HG03565 (cell line): Measurements from ENCODE around the gene TMC6.
"Not testable (repeated sequence)": the region's sequence is repeated elsewhere in the genome, so short reads cannot be mapped to it uniquely, and the experiment has no call there.

Source experiments
- ATAC-seq: cut with Tn5 transposase; IDR thresholded peaks from one replicate; pipeline ENCODE4 v1.9.1; 2021; ENCODE audit warnings: mild to moderate bottlenecking, moderate library complexity; ENCODE audit not compliant: unreplicated experiment

TMC6 gene

DNA sequence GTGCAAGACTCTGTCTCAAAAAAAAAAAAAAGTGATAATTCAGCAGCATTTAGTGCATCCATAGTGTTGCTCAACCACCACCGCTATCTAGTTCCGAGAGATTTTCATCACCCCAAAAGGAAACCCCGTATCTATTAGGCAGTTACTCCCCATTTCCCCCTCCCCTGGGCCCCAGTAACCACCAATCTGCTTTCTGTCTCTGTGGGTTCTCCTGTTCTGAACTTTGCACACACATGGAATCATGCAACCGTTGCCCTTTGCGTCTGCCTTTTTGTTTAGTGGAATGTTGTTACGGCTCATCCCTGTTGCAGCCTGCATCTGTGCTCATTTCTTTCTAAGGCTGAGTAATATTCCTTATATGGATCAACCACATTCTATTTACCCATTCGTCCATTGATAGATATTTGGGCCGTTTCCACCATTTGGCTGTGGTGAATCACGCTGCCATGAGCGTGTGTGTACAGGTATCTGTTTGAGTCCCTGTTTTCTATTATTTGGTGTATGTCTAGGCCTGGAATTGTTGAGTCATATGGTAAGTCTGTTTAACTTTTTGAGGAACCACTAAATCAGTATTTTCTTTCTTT is 31.1 kb upstream of the TMC6 start:
- ATAC-seq, result peak; percentile 35

DNA sequence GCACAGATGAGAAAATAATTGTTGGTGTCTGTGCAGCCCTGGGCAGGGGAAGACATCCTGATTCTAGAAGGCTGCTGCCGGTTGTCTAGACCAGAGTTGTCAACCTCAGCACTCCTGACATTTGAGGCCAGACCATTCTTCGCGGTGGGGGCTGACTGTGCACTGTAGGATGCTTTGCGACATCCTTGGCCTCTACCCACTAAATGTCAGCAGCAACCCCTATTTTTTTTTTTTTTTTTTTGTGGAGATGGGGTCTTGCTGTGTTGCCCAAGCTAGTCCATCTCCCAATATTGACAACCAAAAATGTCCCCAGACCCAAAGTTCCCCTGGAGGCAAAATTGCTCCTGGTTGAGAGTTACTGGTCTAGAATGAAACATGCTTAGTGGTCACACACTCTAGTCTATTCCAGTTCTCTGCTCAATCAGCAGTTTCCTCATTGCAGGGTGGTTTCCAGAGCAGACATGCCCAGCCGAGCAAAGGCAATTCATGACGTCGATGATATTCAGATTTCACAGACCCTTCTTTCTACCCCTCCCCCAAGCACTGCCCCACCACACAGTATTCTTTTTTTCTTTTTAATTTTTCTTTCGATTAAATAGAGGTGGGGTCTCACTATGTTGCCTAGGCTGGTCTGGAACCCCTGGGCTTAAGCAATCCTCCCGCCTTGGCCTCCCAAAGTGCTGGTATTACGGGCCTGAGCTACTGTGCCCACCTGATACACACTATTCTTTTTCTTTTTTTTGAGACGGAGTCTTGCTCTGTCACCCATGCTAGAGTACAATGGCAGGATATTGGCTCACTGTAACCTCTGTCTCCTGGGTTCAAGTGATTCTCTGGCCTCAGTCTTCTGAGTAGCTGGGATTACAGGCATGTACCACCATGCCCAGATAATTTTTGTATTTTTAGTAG is 26.6 kb upstream of the TMC6 start:
- peak; percentile 67 for ATAC-seq

DNA sequence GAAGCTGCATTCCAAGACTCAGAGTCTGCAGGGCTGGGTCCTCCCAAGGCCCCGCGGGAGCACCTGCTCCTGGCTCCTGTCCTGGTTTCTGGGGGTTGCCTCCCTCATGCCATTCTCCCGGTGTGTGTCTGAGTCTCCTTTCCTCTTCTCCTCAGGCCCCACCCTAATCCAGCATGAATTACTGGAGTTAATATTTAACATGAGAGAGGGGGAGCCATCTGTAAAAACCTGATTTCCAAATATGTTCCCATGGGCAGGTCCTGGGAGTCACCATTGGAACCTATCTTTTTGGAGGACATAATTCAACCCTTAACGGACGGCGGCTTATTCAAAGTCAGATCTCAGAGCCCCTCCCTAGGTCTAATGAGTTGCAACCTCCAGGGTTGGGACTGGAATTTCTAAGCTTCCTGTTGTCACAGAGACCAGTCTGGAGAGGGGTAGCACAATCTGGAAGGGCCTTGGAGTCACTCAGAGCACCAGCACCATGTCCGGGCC is 23.0 kb upstream of the TMC6 start:
- ATAC-seq, result no peak

DNA sequence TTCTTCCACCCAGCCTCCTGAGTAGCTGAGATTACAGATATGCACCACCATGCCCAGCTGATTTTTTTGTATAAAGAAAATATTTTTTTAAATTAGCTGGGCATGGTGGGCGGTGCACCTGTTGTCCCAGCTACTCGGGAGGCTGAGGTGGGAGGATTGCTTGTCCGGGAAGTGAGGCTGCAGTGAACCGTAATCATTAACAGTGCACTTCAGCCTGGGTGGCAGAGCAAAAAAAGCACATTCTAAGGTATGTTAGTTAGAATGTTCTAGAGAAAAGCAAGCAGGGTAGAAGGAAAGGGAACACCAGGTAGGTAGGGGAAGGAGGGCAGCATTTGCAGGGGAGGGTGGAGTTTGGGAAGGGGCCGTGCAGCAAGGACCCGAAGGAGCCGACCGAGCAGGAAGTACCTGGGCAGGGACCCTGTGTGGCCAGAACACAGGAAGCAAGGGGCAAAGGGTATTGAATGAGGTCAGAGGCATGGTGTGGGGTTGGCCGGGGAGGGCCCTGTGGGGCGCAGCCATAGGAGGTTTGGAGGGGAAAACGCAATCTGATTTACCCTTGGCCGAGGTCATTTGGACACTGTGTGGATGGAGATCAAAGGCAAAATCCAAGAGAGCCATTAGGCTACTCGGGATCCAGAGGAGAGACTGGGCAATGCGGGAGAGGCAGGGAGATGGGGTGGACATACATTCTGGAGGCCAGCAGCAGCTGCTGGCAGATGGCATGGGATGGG is 19.9 kb upstream of the TMC6 start:
- ATAC-seq, result no peak

DNA sequence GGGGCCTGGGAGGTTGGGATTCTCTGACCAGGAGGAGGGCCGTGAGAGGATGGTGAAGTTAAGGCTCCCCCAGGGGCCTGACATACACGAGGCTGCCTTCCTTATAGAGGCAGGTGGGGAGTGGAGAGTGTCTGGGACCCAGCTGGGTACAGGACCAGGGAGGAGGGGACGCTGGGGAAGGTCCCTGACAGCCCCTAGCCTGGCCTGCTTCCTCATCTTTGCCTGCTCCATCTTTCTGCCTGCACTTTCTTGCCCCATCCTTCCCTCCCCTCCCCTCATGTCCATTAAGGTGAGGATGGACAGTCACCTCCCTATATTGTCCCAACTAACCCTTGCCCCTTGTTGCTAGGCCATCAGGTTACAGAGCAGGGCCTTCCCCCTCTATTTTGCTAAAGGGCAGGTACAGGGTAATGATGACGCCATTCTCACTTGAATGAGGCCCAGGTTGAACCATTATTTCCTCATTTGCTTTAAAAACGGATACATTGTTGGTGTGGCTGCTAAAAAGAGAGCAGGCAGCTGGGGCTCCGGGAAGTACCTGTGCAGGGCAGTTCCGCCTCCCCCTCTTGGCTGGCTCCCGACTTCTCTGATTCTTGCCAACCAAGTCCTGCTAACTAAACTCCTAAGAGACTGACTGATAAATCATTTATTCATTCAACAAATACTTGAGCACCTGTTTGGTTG is 18.9 kb upstream of the TMC6 start:
- ATAC-seq, result no peak

DNA sequence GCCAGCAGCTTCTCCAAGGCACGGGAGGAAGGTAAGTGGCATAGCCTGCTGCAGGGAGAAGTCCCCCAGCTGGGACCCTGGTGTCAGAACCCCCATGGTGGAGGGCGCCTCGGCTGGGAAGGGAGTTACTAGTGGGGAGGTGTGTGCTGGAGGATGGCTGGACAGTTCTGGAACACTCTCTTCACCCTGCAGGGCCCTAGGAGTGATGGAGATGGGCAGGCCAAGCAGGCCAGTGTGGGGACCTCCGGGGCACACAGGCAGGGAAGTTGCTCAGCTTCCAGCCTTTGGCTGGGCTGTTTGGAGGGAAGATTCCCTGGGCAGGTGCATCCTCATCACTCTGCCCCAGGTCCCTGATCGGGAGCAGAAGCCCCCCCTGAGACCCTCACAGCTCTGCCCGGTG is 18.3 kb upstream of the TMC6 start:
- ATAC-seq, result no peak

DNA sequence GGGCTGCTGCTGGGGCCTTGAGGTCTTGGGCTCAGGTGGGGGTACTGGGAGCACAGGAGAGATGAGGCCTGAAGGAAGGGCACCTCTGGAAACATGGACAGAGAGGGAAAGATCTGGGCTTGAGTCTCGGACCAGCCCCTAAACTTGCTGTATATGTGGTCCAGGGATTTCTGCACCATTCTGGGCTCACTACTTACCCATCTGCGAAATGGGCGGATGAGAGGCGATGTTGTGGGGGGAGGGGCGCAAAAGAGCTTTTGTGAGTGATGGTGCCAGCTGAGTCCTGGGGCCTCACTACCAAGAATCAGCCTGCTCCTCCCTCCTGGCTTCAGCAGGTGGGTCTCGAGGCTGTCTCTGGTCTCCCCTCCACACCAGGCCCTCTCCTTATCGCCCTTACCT is 17.9 kb upstream of the TMC6 start:
- no peak for ATAC-seq

DNA sequence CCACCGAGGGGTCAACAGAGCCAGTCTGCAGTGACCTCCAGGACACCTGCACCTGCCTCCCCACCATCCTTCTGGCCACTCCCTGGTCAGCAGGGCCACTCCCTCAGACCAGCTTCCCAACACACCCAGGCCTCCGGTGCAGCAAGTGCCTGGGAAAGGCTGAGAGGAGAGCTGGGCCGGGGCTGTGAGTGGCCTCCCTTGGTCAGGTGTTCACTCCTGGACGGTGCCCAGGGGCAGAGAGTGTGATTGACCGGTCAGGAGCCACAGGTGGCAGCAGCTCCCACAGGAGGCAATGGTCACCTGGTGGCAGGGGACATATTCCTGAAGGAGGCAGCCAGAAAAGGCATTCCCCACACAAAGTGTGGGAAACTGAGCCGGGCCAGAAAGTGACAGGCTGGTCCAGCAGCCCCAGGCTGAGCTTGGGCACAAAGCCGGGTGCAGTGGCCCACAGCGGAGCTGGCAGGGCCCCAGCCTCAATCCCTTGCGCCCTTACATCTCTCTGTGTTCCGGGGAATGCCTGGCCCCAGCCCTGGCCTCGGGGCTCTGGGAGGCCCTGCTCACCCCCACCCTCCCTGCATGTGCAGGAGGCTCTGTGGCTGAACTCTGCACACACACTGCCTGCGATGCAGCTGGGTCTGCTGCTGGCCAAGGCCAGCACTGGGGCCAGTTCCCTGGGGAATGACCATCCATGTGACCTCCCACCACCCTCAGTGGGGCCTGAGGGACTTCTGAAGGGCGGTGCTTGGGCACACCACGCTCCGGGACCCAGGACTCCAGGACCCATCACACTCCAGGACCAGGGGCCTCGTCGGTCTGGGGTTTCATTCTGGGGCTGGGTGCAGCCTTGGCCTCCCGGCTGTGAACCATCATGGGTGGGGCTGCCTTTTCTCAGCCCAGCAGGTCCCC is 16.4 kb upstream of the TMC6 start:
- ATAC-seq, result no peak

DNA sequence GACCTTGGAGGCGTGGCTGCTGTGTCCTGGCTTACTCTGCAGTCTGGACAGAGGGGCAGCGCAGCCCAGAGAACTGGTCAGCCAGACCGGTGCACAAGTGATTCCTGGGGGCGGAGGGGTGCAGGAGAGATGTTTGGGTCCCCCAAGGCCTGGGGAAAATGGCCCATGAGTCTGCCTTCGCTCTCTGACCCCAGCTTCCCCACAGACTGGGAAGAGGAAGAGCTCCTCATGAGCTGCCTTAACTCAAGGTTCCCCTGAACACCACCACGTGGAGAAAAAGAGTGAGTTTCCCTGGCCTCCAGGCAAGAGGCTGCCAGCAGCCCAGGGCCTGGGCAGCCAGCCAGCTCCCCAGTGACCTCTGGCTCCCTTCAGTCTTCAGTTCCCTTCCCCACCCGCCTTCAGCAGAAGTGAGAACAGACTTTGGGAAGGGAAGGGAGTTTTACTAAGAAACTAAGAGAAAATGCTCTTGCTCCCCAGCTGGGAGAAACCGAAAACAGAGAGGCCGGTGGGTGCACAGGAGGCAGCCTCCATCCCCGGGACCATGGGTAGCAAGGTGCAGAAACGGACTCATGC is 15.7 kb upstream of the TMC6 start:
- ATAC-seq, result no peak

DNA sequence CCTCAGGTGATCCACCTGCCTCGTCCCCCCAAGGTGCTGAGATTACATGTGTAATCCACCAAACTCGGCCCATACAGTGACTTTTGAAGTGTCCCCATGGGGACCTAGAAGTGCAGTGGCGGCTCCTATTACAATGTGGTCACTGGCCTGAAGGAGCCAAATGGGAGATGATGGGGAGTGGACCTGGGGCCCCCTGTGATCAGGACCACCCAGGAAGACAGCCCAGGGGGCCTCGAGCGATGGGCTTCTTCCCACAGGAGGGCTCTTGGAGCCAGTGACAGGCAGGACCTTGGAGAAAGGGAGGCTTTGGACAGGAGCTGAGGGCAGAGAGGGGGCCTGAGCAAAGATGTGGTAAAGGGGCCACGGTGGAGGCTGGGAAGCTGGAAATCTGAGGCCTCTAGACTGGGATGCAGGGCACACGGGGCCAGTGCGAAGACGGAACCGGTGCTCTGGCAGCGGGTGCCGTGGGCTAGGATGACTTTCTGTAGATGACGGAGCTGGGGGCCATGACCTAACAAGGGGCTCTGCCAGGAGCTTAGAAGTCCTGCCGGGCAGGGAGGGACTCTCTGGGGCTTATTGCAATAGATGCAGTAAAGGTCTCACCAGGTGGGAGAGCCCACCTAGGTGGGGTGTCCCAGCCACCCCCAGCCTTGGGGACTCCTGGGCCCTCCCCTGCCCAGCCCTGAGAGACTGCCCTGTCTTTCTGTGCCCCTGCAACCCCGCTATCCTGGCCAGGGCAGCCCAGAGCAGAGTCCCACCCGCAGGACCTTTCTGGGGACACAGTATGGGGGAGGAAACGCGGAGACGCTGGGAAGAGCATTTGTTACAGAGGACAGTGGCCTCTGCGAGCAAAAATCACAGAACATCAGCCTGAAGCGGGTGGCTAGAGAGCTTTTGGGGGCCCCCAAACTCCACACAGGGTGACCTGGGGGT is 14.9 kb upstream of the TMC6 start:
- no peak for ATAC-seq

DNA sequence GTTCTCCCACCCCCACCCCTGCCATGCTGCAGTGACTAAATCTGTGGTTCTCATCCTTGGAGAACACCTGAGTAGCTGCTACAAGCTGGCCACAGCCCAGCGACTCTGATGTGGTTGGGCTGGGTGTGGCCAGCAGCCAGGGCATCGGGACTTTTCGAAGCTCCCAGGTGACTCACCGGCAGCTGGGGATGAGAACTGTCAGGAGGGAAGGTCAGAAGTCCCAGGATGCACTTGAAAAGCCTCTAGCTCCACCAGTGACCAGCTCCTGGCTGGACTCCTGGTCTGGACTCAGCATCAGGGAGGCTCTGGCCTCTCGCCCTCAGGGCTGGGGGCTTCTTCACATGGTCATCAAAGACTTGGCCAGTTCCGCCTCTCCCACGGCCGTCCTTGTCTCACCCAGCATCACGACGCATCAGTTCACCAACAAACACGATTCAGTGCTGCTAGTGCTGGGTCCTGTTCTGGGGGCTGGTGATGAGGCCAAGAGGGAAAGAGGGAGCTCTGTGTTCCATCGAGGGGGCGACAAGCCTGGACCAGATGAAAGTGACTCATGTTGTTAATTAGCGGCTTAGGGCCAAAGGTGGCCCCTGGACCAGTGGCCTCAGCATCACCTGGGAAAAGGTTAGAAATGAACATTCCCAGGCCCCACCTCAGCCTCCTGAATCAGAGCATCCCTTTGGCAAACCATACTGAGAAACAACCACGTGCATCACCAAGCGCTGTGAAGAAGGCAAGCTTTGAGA is 13.7 kb upstream of the TMC6 start:
- no peak for ATAC-seq

DNA sequence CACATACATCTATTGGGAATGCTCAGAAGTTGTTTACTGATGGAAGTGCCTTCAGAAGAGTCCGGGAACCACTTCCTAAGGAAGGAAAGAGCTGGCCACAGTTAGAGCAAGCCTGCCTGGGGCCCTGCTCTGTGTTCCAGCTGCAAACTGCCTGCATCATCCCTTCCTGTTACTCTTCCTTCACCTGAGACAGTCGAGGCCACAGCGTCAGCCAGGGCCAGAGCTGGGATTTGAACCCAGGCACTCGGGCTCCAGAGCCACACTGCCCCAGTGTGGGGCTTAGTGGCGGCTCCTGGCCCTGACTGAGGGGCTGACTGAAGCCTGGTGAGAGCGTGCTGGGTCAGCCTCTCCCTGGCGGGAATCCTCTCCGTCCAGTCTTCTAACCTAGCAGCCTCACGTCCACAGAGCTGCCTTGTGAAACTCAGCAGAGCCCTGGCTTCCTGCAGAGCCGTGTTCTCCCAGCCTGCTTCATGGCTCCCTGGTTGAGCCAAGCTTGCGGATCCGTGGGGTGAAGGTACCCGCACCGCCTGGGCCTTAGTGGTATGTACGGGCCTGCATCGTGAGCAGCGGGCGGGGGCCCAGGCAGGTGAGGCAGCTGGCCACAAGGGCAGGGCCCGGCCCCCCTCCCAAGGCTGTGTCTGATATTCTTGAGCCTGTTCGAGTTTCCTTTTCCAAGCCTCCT is 13.0 kb upstream of the TMC6 start:
- no peak for ATAC-seq

DNA sequence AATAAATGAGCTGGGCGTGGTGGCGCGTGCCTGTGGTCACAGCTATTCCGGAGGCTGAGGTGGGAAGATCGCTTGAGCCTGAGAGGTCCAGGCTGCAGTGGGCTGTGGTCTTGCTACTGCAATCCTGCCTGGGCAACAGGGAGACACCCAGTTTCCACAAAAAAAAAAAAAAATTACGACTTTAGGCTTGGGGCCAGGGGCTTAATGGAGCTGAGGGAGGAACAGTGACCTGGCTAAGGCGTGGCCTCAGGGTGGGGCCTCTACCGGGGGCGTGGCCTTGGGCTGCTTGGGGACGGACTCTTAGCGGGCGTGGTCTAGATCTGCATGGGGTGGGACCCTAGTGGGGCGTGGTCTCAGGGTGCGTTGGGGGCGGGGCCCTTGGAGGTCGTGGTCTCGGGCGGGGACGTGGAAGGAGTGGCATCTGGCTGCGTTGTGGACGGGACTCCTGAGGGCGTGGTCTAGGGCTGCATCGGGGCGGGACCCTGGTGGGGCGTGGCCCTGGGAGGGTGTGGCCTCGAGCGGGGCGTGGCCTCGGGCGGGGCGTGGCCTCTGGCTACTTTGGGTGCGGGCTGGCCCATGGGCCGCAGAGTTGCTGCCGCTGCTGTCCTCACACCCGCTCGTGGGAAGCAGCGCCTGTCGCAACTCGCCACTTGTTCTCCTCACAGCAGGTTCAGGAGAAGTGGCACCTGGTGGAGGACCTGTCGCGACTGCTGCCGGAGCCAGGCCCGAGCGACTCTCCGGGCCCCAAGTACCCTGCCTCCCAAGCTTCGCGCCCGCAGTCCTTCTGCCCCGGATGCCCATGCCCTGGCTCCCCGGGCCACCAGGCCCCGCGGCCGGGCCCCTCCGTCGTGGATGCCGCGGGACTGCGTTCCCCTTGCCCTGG is 11.9 kb upstream of the TMC6 start:
- peak; percentile 63 for ATAC-seq

DNA sequence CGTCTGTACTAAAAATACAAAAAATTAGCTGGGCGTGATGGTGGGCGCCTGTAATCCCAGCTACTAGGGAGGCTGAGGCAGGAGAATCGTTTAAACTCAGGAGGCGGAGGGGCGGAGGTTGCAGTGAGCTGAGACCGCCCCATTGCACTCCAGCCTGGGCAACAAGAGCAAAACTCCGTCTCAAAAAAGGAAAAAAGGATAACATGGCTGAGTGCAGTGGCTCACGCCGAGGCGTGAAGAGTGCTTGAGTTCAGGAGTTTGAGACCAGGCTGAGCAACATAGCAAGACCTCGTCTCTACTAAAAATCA is 11.3 kb upstream of the TMC6 start:
- ATAC-seq, result not testable (repeated sequence)

DNA sequence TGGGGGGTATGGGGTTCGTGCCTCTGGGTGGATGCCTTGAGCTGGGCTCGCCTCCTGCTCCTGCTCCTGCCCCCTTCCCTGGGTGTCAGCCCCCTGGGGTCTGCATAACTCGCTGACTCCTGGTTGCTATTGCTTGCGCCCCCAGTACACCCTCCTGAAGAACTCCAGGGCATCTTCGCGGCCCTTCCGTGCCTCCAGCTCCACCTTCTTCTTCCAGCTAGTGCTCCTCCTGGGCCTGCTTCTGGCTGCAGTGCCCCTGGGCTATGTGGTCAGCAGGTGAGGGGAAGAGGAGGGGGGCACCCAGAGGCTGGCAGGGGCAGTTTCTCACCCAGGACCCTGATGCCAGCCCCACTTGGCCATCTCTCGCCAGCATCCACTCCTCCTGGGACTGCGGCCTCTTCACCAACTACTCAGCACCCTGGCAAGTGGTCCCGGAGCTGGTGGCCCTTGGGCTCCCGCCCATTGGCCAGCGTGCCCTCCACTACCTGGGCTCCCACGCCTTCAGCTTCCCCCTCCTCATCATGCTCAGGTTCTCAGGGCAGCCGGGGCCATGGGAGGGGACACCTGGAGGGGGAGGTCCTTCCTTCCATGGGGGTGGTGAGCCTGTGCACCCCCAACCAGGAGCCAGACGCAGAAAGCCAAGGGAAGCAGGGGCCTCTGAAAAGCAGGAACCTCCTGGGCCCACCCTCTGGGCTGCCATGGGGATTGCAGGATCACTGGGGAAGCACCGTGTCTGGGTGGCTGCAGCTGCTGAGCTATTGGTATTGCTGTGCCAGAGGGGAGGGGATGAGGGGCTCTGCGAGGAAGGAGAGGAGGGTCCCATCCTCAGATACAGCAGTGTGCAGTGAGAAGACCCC is 9.9 kb upstream of the TMC6 start:
- ATAC-seq, result no peak
